ENCODE measurements around the gene CD2.
A peak's percentile ranks its signal among the peaks of the same experiment; 100 is the strongest.

The CD2 gene

DNA sequence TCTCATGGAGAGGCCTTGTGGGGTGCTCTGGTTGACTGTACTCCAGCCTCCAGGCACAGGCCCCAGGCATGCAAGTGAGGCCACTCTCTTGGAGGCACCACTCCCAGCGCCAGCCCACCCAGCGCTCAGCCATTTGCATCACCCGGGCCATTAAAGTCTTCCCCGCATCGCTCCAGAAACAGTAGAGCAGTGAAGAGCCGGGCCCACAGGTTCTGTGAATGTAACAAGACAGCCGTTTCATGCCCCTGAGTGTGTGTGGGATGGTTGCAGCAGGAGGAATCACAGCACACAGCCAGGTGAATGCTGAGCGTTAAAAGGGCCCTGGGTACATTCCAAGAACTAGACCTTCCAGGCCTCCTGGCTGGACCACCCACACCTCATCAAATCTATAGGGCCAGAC lies 19.0 kb upstream of the CD2 start:
- H3K4me3 ChIP-seq (ENCODE audit: low read depth, low read length): no peak overlapping the region
- DNase-seq (ENCODE audit: low read depth): no peak
- TF ChIP-seq POLR2A (IDR thresholded peaks at IDR 0.05; ENCODE audit: extremely low read depth, insufficient read length) (no peak), MYC (IDR thresholded peaks at IDR 0.05; ENCODE audit: low read depth, low read length) (no peak)
- TF ChIP-seq, protein P1, sequence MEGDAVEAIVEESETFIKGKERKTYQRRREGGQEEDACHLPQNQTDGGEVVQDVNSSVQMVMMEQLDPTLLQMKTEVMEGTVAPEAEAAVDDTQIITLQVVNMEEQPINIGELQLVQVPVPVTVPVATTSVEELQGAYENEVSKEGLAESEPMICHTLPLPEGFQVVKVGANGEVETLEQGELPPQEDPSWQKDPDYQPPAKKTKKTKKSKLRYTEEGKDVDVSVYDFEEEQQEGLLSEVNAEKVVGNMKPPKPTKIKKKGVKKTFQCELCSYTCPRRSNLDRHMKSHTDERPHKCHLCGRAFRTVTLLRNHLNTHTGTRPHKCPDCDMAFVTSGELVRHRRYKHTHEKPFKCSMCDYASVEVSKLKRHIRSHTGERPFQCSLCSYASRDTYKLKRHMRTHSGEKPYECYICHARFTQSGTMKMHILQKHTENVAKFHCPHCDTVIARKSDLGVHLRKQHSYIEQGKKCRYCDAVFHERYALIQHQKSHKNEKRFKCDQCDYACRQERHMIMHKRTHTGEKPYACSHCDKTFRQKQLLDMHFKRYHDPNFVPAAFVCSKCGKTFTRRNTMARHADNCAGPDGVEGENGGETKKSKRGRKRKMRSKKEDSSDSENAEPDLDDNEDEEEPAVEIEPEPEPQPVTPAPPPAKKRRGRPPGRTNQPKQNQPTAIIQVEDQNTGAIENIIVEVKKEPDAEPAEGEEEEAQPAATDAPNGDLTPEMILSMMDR (IDR thresholded peaks at IDR 0.05; ENCODE audit: low read depth, low read length): no peak
- TF ChIP-seq, protein P2, sequence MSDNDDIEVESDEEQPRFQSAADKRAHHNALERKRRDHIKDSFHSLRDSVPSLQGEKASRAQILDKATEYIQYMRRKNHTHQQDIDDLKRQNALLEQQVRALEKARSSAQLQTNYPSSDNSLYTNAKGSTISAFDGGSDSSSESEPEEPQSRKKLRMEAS (IDR thresholded peaks at IDR 0.05; ENCODE audit: low read depth, low read length): no peak

DNA sequence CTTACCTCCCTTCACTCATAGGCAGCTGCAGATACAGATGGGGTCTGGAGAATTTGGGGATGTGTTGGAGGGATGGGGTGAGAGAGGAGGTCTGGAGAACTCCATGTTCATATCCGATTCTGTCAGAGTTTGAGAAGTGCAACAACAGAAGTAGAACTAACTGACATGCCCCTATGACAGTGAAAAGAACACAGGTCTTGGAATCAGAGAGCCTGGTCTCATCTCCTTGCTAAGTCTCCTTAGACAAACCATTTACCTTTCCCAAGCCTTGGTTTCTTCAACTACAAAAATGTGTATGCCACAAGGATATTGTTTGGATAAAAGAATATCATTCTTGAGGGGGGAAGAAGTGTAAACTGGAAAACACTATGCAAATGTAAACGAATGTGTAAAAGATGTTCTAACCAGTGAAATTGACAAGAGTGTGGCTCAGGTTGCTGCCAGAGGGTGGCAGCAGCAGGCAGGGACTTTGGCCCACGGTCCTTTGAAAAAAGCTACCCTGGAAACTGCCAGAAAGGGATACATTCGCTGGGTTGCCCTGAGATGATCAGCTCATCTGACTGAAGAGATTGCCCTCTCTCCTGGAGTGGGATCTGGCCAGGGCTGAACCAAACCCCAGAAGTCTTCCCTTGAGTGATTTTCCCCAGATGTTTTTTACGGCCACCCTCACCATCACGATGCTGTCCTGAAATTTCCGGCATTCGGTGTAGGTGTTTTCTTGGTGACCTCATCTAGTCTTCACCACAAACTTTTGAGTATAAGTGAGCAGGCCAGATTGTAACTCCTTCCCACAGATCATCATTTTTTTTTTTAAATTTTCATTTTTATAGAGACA lies 17.0 kb upstream of the CD2 start:
- DNase-seq (ENCODE audit: low read depth): peak; percentile 69
- TF ChIP-seq POLR2A (IDR thresholded peaks at IDR 0.05; ENCODE audit: extremely low read depth, insufficient read length) (no peak), MYC (IDR thresholded peaks at IDR 0.05; ENCODE audit: low read depth, low read length) (no peak)
- TF ChIP-seq, protein P1 (IDR thresholded peaks at IDR 0.05; ENCODE audit: low read depth, low read length): peak; percentile 74
- TF ChIP-seq, protein P2 (IDR thresholded peaks at IDR 0.05; ENCODE audit: low read depth, low read length): peak; percentile 38; the same call in 1 of the 2 replicates
- H3K4me3 ChIP-seq (ENCODE audit: low read depth, low read length): no peak overlapping the region

DNA sequence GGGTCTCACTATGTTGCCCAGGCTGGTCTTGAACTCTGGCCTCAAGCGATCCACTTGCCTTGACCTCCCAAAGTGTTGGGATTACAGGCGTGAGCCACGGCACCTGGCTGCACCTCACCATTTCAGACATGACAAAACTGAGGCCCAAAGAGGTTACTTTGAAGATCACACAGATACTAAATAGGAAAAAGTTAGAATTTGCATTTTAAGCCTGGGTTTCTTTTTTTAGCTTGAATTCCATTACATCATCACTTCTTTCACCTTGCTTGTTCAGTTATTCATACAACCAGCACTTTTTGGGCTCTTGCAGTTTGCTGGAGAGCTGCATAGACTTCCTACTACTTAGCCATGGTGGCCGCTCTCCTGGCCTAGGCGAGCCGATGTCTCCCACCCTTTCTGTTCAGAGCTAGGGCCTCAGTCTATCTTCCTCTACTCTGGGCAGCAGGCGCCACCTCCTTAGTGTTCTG lies 16.3 kb upstream of the CD2 start:
- H3K4me3 ChIP-seq (ENCODE audit: low read depth, low read length): no peak overlapping the region
- TF ChIP-seq MYC (IDR thresholded peaks at IDR 0.05; ENCODE audit: low read depth, low read length) (no peak), POLR2A (IDR thresholded peaks at IDR 0.05; ENCODE audit: extremely low read depth, insufficient read length) (no peak)
- TF ChIP-seq, protein P1 (IDR thresholded peaks at IDR 0.05; ENCODE audit: low read depth, low read length): no peak
- TF ChIP-seq, protein P2 (IDR thresholded peaks at IDR 0.05; ENCODE audit: low read depth, low read length): no peak
- no peak for DNase-seq (ENCODE audit: low read depth)

DNA sequence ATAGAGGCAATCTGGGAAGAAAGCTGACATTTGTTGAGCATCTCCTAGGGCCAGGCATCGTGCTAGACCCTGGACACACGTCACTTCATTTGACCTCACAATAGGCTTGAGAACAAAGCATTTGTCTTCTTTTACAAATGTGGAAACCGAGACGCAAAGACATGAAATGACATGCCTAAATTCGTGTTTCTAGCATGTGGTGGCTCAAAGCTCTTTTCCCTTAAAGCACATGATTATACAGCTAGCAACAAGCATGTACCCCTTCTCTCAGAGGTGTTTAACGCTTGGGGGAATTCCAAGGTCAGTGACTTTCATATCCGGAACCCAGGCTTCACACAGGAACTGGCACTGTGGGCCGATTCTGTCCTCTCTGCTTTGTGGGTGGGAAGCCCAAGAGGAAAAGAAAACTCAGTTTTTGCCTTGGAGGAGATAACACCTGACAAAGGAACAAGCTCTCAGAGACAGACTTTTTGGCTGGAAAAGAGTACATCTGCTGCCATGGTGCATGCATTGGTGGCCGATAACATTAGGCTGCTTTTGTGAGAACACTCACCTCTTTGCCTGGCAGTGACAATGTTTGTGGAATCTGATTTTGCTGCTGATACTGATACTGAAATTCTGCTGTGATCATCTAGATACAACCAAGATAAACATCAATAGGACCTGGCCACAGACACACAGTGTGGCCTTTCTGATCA lies 15.4 kb upstream of the CD2 start:
- H3K4me3 ChIP-seq (ENCODE audit: low read depth, low read length): no peak overlapping the region
- DNase-seq (ENCODE audit: low read depth): no peak
- TF ChIP-seq MYC (IDR thresholded peaks at IDR 0.05; ENCODE audit: low read depth, low read length) (no peak), POLR2A (IDR thresholded peaks at IDR 0.05; ENCODE audit: extremely low read depth, insufficient read length) (no peak)
- TF ChIP-seq, protein P2 (IDR thresholded peaks at IDR 0.05; ENCODE audit: low read depth, low read length): no peak
- TF ChIP-seq, protein P1 (IDR thresholded peaks at IDR 0.05; ENCODE audit: low read depth, low read length): no peak

DNA sequence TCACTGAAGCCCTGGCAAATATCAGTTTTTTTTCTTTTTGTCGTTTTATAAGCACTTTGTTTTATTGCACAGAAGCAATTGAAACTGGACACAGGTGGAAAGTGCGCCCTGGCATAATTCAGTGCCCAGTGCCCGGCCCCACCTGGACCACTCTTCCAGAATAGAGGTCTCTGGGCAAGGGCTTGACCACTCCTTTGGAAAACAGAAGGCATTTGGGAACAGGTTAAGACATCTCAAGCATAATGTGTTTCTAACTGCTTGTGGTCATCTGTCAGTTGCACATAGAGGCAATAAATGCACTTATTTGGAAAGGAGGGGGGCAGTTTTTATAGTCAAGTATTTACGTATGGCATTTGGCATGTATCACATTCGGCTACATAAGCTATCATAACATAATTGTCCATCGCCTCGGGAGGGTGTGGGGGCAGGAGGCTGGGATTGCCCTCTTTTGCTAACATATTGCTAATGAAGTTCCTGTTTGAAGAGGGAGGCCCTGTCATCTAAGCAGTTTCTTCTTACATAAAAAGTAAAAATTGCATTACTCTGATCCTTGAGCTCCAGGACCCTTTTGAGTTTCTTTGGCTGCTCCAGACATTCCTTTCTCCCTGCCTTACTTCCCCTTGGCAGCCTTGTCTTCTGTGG lies 14.7 kb upstream of the CD2 start:
- no peak overlapping the region for H3K4me3 ChIP-seq (ENCODE audit: low read depth, low read length)
- no peak for DNase-seq (ENCODE audit: low read depth)
- no peak for TF ChIP-seq POLR2A (IDR thresholded peaks at IDR 0.05; ENCODE audit: extremely low read depth, insufficient read length)
- no peak for TF ChIP-seq MYC (IDR thresholded peaks at IDR 0.05; ENCODE audit: low read depth, low read length)
- TF ChIP-seq, protein P1 (IDR thresholded peaks at IDR 0.05; ENCODE audit: low read depth, low read length): no peak
- TF ChIP-seq, protein P2 (IDR thresholded peaks at IDR 0.05; ENCODE audit: low read depth, low read length): no peak

Data from NB4 (cell line).